ENCODE results near the gene P2RX3.

P2RX3 gene

GRCh38 chr11:57370941-57371340 is 32.8 kb downstream of the P2RX3 start:
- TF ChIP-seq ZBTB7A (IDR thresholded peaks at IDR 0.05; ENCODE audit: low read depth) (no peak), TEAD4 (IDR thresholded peaks at IDR 0.05) (no peak), CEBPB (IDR thresholded peaks at IDR 0.05) (no peak), FOXM1 (IDR thresholded peaks at IDR 0.05; ENCODE audit: borderline replicate concordance, low read depth) (no peak), USF1 (IDR thresholded peaks at IDR 0.05) (no peak)

- TF ChIP-seq NFIC (IDR thresholded peaks at IDR 0.05) (no peak), ZBTB7A (IDR thresholded peaks at IDR 0.05; ENCODE audit: low read depth) (no peak), EGR1 (IDR thresholded peaks at IDR 0.05) (no peak), USF1 (IDR thresholded peaks at IDR 0.05) (no peak), FOXM1 (IDR thresholded peaks at IDR 0.05; ENCODE audit: borderline replicate concordance, low read depth) (no peak)
Measured at GRCh38 chr11:57373146-57373545, 35.0 kb downstream of the P2RX3 start.

GRCh38 chr11:57374966-57375365 is 36.8 kb downstream of the P2RX3 start:
- no peak for TF ChIP-seq USF1 (IDR thresholded peaks at IDR 0.05)
- no peak for TF ChIP-seq EGR1 (IDR thresholded peaks at IDR 0.05)
- TF ChIP-seq RAD21 (IDR thresholded peaks at IDR 0.05; ENCODE audit: low read depth): no peak
- TF ChIP-seq YY1 (IDR thresholded peaks at IDR 0.05; ENCODE audit: low read depth): no peak

- TF ChIP-seq YY1 (IDR thresholded peaks at IDR 0.05; ENCODE audit: low read depth) (no peak), CREB1 (IDR thresholded peaks at IDR 0.05; ENCODE audit: low read depth) (no peak), TCF12 (IDR thresholded peaks at IDR 0.05; ENCODE audit: low read depth) (no peak), FOXM1 (IDR thresholded peaks at IDR 0.05; ENCODE audit: borderline replicate concordance, low read depth) (no peak), RAD21 (IDR thresholded peaks at IDR 0.05; ENCODE audit: low read depth) (no peak), REST (IDR thresholded peaks at IDR 0.05; ENCODE audit: low read depth) (no peak), NFIC (IDR thresholded peaks at IDR 0.05) (no peak), TAF1 (IDR thresholded peaks at IDR 0.05; ENCODE audit: low read depth) (no peak), CEBPB (IDR thresholded peaks at IDR 0.05) (no peak), MAX (IDR thresholded peaks at IDR 0.05) (no peak), ZBTB7A (IDR thresholded peaks at IDR 0.05; ENCODE audit: low read depth) (no peak), EP300 (IDR thresholded peaks at IDR 0.05; ENCODE audit: borderline replicate concordance) (no peak), EGR1 (IDR thresholded peaks at IDR 0.05) (no peak), USF1 (IDR thresholded peaks at IDR 0.05) (no peak), TEAD4 (IDR thresholded peaks at IDR 0.05) (no peak)
Measured at GRCh38 chr11:57375490-57375889, 37.3 kb downstream of the P2RX3 start.

GRCh38 chr11:57376095-57377090 is 38.2 kb downstream of the P2RX3 start:
- TF ChIP-seq TCF12 (IDR thresholded peaks at IDR 0.05; ENCODE audit: low read depth) (no peak), YY1 (IDR thresholded peaks at IDR 0.05; ENCODE audit: low read depth) (no peak), ZBTB7A (IDR thresholded peaks at IDR 0.05; ENCODE audit: low read depth) (no peak), CREB1 (IDR thresholded peaks at IDR 0.05; ENCODE audit: low read depth) (no peak), CEBPB (IDR thresholded peaks at IDR 0.05) (no peak), FOXM1 (IDR thresholded peaks at IDR 0.05; ENCODE audit: borderline replicate concordance, low read depth) (no peak), MAX (IDR thresholded peaks at IDR 0.05) (no peak), TEAD4 (IDR thresholded peaks at IDR 0.05) (no peak), TAF1 (IDR thresholded peaks at IDR 0.05; ENCODE audit: low read depth) (no peak), RAD21 (IDR thresholded peaks at IDR 0.05; ENCODE audit: low read depth) (no peak), EP300 (IDR thresholded peaks at IDR 0.05; ENCODE audit: borderline replicate concordance) (no peak), NFIC (IDR thresholded peaks at IDR 0.05) (no peak), USF1 (IDR thresholded peaks at IDR 0.05) (no peak), REST (IDR thresholded peaks at IDR 0.05; ENCODE audit: low read depth) (no peak), EGR1 (IDR thresholded peaks at IDR 0.05) (no peak)
